Limb (tissue), 2 donors: ENCODE data around the gene RLIM.
"Not testable (repeated sequence)": the region's sequence is repeated elsewhere in the genome, so short reads cannot be mapped to it uniquely, and the experiment has no call there.

Experiments used
- DNase-seq, 2 donors: peaks; one replicate each; pipeline ENCODE4 v3.0.0-alpha.2; 2016; ENCODE audit errors: extremely low spot score in 2 of 2

Gene RLIM, protein sequence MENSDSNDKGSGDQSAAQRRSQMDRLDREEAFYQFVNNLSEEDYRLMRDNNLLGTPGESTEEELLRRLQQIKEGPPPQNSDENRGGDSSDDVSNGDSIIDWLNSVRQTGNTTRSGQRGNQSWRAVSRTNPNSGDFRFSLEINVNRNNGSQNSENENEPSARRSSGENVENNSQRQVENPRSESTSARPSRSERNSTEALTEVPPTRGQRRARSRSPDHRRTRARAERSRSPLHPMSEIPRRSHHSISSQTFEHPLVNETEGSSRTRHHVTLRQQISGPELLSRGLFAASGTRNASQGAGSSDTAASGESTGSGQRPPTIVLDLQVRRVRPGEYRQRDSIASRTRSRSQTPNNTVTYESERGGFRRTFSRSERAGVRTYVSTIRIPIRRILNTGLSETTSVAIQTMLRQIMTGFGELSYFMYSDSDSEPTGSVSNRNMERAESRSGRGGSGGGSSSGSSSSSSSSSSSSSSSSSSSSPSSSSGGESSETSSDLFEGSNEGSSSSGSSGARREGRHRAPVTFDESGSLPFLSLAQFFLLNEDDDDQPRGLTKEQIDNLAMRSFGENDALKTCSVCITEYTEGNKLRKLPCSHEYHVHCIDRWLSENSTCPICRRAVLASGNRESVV

DNA sequence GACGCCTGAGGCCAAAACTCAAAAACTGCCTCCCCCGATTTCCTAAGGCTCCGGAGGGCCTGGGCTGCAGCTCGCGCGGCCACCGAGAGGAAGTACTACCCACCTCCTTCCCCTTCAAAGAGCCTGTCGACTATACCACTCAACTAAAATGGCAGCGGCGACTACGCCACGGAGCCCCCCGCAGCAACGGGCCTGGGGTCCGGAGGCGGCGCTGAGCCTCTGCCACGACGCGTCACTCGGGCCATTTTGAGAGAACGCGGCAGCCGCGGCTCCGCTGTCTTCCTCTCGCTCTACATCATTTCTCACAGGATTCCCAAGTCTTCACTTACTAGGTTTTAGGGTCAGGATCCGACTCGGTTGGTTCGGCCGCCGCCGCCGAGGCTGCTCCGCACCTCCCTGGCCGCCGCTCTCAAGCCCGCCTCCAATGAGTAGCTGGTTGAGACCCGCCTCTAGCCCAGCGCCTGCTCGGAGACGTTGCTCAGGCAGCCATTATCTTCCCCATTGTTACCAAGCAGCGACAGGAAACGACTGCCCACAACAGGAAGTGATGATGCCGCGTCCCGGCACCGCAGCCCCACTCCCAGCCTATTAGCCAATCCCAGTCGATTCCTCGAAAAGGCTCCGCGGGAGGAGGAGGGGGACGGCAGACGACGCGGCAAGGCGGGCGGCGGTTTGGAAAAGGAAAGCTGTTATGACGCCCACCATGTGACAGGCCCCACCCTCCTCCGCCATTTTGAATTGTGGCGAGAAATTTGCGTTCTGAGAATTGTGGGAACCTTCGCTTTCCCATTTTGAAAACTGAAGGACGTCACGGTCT, at the start of gene RLIM:
TSS of gene RLIM (minus strand) at position 532 of the 817 bp plus-strand sequence. CDS start 18,647 bp downstream, outside the sequence.
- peak; percentile 92 for DNase-seq

DNA sequence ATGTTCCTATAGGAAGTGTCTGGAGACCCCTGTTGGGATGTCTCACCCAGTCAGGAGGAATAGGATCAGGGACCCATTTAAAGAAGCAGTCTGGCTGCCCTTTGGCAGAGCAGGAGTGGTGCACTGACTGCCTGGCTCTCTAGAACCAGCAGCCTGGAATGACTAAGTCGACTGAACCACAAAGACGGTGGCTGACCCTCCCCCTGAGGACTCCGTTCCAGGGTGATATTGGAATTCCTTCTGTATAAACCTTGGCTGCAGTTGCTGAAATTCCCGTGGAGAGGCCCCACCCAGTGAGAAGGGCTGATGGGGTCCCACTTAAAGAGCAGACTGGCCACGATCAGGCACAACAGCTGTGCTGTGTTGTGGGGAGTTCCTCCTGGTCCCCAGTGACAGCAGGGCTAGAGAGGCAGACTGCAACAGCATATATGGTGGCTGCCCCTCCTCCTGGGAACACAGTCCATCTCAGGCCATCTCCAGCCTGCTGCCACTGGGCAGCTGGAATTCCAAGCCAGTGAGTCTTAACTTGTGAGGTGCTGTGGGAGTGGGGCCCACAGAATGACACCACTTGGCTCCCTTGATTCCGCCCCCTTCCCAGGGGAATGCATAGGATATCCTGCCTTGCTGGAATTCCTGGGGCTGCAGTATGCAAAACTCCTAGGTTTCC, 41.8 kb upstream of the RLIM start:
- no peak for DNase-seq

DNA sequence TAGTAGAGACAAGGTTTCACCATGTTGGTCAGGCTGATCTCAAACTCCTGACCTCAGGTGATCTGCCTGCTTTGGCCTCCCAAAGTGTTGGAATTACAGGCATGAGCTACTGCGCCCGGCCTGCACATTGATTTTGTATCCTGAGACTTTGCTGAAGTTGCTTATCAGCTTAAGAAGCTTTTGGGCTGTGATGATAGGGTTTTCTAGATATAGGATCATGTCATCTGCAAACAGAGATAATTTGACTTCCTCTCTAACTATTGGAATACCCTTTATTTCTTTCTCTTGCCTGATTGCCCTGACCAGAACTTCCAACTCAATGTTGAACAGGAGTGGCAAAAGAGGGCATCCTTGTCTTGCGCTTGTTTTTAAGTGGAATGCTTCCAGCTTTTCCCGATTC, 40.5 kb upstream of the RLIM start:
- not testable (repeated sequence) for DNase-seq

DNA sequence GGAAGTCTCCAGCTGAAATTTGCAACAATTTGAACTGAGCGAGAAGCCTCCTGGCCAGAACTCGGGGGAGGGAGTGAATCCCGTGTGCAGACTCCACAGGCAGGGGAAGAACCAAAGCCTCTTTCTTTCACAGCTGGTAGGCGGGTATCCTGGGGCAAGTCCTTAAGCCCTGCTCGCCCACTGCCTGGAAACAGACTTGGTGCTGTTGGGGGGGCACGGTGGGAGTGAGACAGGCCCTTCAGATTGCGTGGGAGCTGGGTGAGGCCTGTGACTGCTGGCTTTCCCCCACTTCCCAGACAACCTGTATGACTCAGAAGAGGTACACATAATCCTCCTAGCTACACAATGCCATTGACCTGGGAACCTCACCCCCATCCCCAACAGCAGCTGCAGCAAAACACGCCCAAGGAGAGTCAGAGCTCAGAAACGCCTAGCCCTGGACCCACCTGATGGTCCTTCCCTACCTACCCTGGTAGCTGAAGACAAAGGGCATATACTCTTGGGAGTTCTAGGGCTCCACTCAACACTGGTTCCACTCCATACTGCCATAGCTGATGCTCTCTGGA, 22.4 kb upstream of the RLIM start:
- DNase-seq = no peak

DNA sequence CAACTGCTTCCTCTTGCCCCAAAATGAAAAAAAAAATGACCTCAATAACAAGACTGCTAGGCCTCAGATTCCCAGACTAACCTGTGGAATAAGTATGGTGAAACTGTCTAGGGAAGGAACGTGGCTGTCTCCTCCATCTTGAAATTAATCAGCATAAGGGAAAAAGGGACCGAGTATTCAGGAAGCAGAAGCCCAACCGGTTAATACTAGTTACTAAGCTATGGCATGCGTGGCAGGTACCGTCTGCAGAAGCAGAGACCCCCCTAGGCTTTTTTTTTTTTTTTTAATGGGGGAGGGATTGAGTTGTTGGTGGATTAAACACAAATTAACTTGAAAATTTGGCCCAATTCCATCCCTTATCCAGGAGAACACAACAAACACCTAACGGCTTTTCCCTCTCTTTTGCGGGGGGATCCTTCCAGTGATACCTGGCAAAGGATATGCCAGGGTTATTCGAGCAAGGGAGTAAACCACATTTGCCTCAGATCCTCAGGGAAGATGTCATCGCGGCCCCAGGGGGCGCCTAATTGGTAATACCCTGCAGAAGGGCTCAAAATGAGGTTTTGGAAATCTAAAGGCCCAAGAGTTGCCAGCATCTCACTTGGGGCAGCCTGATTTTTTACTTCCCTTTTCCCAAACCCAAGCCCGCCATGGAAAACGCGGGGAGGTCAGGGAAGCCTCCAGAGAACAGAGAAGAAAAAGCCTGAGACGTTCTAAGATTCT, 893 bp downstream of the RLIM start:
- peak in 1 of 2 donors; percentile 10 for DNase-seq

DNA sequence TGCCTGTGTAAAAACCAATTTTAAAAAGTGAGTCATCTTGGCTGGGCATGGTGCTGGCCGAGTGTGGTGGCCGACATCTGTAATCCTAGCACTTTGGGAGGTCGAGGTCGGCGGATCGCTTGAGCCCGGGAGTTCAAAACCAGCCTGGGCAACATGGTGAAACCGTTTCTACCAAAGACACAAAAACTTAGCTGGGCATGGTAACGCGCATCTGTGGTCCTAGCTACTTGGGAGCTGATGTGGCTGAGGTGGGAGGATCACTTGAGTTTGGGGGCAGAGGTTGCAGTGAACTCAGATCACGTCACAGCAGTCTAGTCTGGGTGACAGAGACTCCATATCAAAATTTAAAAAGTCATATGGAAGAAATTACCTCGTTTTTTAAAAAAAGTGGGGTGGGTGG, 7.6 kb downstream of the RLIM start:
- DNase-seq = no peak

DNA sequence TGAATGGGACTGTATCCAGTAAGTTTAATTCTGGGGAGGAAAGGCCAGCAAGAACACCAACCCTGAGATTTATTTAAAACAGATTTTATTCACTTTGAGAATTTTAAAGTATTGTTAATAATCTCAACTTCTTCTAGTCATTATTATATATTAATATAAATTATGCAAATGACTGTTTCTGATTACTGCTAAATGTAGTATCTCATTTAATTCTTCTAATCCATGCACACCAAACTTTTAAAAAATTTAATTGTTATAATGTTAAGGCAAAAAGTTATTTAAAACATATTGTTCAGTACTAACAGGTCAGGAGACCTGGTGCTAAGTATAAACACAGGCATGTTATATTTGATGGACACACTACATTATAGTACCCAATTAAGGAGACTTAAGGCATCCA, 8.1 kb downstream of the RLIM start:
- DNase-seq = no peak

DNA sequence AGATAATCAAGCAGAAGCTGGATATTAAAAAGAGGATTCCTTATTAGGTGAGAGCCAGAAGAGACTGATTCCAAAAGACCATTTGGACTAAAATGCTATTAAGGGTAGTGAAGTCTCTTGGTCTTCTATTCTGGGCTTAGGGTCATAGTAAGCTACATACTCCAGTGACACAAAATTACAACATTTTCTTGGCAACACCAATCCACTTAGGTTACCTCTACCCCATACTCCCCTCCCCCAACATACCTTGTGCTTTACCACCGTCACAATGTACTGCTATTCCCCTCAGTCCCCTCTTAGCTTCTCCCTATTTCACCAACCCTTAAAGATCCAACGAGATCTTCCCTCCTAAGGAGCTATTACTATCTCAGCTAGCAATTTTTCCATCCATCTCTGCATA, 11.4 kb downstream of the RLIM start:
- no peak for DNase-seq

DNA sequence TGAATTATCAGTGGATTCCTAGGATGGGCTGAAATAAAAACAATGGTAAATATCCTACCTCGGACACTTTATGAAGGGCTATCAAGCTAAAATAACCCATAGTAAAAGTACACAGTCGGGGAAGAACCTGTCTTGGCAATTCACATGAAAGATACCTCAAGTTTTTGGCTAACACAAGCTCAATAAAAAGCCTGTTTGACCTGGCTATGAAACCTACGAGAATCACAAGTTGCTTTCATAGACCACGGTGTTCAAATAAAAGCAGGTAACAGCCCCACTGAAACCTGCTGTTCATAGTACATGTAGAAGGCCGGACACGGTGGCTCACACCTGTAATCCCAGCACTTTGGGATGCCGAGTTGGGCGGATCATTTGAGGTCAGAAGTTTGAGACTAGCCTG, 12.3 kb downstream of the RLIM start:
- DNase-seq = no peak

DNA sequence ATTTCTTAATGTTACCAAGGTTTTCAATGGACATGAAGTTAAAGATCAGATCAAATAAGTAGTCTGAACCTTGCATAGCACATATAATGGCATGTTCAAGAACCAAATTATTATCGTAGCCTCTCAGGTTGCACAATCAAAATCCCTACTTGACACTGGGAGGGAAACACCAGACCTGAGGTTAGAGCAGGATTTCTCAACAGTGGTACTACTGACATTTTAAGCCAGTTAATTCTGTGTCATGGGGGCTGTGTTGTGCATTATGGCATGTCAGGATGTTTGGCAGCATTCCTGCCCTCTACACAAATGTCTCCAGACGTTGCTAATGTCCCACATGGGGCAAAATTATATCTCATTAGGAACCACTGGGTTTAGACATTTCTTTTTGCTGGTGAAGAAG, 20.8 kb downstream of the RLIM start:
- DNase-seq = no peak

DNA sequence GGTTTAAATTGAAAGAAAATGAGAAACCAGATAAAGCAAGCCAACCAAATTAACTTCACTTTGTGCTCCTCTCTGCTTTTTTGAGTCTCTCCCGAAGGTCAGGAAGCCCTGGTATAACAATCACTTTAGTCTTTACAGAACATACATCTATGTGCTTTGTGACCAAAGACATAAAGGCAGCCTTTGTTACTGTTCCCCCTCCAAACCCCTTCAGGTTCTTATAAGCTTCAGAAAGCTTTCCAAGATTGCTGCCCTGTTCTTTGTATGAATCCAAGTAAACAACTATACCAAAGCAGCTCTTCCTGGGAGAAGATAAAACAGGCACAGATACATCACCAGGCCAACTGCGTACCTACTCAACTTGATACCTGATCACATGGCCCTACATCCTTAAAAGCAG, 28.7 kb downstream of the RLIM start:
- DNase-seq = no peak

DNA sequence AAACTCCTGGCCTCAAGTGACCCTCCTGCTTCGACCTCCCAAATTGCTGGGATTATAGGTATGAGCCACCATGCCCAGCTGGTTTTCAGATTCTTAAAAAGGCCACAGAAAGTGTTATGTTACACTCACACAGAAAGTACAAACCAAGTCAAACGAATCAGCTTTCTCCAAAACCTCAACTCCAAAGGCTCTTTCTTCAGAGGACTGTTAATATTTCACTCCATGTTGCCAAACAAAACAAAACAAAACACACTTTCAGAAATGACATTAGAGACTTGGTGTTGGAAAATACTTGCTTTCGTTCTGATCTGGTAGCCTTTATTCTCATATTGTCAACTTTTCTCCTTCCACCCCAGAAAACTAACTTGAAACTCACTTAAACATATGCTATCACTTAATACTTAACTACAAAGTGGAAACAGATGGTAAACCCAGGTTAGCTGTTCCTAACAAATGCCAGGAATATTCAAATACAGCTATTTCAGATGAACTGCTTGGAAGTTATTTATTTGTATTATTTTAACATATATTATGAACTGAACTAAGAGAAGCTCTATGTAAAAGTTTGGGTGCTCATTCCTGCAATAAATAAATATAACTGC, 34.7 kb downstream of the RLIM start:
- peak; percentile 9 to 18 for DNase-seq

DNA sequence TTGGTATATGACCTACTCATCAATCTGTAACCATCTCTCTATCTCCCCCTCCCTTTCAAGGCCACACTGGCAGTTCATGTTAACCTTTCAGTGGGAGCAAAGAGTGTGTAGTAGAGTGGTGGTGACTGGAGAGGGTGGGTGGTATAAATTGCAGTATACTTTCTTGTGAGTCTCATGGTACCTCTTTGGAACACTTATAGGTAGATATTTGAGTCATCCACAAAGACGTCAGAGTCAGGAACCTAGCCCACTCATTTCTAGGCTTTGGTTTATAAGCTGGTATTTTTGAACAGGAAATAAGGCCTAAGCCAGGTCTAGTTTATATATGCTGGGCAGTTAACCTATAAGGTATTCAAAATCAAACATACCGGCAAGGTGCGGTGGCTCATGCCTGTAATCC, 36.3 kb downstream of the RLIM start:
- no peak for DNase-seq

DNA sequence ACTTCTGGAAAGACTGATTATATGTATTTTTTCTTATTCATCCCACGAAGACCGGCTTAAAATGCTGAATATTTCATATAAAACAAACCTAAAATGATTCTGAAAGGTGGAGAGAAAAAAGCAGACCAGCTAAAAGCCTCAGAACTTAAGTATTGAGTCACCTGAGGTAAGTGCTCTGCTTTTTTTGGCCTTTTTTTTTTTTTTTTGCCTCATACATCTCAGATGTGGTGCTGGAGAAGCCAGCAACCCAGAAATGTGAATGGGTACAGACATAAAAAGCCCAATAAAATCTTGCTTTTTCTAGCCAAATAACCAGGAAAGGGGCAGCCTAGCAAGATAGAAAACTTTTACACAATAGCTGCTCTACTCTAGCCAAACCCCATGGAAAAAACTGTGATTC, 57.0 kb downstream of the RLIM start:
- no peak for DNase-seq

DNA sequence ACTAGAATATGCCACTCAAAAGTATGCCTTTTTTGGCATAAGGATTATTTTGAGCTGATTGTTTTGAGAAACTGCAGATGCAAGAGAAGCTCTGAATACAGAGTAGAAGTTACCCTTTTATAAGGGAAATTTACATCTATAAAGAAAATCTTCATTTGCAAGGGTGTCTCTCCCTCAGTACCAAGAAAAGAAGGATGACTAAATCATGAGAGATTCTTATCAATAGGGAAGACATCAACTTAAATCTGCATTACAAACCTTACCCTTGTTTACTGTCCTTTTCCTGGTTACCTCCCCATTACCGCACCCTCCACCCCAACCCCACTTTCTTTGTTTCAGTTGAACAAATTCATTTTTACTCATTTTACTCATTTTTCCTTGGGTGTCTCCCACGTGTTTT, 62.5 kb downstream of the RLIM start:
- DNase-seq = no peak

DNA sequence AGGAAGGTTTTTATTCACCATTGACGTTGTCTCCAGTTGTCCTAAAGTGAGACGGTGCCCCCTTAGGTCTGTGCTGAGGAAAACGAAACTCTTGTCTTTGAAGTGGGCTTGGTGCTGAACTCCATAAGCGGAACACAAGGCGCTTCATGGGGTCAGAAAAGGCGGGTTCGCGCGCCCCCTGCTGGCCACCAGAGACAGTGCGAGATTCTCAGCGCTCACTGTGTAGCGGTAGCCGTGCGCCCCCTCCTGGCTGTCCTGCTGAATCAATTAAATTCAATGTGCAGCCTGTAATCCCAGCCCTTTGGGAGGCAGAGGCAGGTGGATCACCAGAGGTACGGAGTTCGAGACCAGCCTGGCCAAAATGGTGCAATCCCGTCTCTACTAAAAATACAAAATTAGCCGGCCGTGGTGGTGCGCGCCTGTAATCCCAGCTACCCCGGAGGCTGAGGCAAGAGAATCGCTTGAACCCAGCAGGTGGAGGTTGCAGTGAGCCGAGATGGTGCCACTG, 64.1 kb downstream of the RLIM start:
- peak; percentile 73 to 88 for DNase-seq

DNA sequence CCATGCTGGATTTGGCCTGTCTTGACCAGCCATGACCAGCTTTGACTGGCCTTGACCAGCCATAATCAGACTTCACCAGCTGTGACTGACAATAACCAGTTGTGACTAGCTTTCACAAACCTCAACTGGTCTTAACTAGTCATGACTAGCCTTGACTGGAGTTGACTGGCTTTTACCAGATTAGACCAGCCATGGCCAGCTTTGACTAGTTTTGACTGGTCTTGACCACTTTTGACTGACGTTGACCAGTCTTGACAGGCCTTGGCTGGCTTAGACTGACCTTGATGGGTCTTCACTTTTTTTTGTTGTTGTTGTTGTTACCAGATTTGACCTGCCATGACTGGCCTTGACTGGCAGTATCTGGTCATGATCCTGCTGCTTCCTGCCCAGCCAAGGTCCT, 67.4 kb downstream of the RLIM start:
- DNase-seq = no peak

DNA sequence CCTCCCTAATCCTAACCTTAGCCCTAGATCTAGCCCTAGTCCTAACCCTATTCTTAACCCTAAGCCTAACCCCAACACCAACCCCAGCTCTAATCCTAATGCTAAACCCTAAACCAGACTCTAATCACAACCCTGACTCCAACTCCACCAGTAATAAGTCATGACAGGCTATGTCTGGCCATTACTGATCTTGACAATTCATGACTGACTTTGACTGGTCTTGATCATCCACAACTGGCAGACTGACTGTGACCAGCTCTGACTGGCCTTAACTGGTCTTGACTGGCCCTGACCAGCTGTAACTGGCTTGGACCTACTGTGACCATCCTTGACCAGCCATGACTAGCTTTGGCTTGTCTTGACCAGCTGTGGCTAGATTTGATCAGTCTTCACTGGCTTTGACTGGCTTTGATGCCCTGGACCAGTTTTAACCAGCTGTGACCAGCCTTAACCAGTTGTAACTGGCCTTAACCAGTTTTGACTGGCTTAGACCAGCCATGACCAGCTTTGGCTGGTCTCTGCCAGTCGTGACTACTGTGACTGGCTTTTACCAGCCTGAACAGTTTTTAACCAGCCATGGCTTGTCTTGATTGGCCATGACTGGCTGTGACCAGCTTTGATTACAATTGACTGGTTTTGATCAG, 68.4 kb downstream of the RLIM start:
- DNase-seq = no peak

DNA sequence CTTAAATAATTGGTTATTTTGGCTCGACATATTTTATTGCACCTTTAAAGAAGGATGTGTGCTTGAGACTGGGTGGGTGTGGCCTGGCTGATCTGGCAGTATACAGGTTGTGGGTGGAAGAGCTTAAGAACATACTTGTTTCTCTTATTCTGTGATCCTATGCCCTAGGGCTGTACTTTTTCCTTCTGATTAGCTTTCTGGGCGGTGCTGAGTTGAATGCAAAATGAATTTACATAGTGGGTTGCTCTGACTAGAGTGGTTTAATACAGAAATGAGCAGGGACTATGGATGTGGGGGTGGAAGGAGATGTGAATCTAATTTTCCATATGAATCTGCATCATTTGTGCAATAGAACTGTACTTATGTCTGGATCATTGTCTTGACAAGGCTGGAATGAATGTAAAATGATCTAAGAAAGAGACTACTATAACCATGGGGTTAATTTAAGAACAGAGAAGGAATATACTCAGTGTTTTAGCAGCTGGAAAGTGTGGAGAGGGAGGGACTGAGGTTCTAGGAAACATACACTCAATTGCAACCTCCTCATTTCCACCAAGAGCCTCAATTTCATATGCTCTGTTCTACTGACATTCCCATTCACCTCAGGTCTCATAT, 73.7 kb downstream of the RLIM start:
- no peak for DNase-seq
